ENCODE data around the gene GLT1D1. TPM values are rescaled to one million over a fixed set of nuclear protein-coding genes. Genes with fewer than 3 reads are reported as not detected.
A peak's percentile ranks its signal among the peaks of the same experiment; 100 is the strongest.

GLT1D1 gene
- total and polyA plus RNA-seq, 8 donors, result 0.13 to 1.3 (median 0.89) TPM; not detected in 4

DNA sequence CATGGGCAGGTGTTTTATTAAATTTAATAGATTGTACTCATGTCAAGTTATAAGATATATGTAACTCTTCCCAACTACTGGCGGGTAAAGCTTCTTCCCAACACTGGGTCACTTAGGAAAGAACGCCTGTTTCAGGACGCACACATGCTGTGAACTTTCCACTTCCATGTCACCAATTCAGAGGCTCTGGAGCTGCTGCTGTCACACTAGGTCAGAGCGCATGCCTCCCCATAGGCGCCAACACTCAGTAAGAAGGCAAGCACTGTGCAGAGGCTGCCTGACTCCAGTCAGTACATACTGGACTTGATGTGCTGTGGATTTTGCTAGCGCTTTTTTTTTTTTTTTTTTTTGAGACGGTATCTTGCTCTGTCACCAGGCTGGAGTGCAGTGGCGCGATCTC lies 46.7 kb upstream of the GLT1D1 start:
- intact Hi-C loops (cut with DNase I; ENCODE audit: low total_unique reads), result no loop called here
- TF ChIP-seq POLR2A (IDR thresholded peaks at IDR 0.05) (no peak), POLR2AphosphoS5 (IDR thresholded peaks at IDR 0.05) (no peak), EP300 (IDR thresholded peaks at IDR 0.05) (no peak)
- TF ChIP-seq, protein P1, sequence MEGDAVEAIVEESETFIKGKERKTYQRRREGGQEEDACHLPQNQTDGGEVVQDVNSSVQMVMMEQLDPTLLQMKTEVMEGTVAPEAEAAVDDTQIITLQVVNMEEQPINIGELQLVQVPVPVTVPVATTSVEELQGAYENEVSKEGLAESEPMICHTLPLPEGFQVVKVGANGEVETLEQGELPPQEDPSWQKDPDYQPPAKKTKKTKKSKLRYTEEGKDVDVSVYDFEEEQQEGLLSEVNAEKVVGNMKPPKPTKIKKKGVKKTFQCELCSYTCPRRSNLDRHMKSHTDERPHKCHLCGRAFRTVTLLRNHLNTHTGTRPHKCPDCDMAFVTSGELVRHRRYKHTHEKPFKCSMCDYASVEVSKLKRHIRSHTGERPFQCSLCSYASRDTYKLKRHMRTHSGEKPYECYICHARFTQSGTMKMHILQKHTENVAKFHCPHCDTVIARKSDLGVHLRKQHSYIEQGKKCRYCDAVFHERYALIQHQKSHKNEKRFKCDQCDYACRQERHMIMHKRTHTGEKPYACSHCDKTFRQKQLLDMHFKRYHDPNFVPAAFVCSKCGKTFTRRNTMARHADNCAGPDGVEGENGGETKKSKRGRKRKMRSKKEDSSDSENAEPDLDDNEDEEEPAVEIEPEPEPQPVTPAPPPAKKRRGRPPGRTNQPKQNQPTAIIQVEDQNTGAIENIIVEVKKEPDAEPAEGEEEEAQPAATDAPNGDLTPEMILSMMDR (IDR thresholded peaks at IDR 0.05), result no peak
- H3K4me1 ChIP-seq, result peaks cover 4 to 33% (median 17%) of the 10 kb centered on the region in 4 donors
- H3K9me3 ChIP-seq, result peaks cover 0 to 5% (median 0%) of the 10 kb centered on the region in 4 donors
- H3K27ac ChIP-seq, result no peak overlapping the region
- no peak overlapping the region for H3K4me3 ChIP-seq
- DNase-seq, result no peak
- 81 to 95% (median 86%) methylated on average over 8 to 9 of the region's 9 CpGs for WGBS, 5 donors
- H3K27me3 ChIP-seq, result no peaks in the 10 kb centered on the region
- peaks cover 15 to 70% (median 62%) of the 10 kb centered on the region in 4 donors for H3K36me3 ChIP-seq

DNA sequence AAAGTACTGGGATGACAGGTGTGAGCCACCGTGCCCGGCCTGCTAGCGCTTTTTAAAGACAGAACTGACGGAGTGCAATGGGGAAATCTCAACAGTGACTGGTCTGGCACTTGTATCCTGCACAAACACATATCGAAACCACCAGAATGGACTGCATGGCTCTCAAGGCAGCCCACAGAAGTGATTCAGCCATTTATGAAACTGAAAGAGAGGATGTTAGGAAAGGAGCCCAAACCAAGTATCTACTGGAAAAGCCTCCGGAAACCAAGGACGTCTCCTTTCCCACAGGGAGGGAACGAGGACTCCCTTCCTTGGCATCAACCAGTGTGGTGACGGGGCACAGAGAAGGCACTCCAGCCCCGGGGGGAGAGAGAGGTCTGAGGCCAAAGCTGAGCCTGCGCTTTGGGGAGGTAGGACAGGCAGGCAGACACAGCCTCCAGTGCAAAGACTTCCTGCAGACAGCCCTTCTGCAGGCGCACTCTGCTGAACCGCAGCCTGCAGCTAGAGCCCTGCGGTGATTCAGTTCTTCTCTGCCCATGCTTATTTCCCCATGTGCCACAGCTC lies 46.0 kb upstream of the GLT1D1 start:
- no peak overlapping the region for H3K4me3 ChIP-seq
- TF ChIP-seq, protein P1 (IDR thresholded peaks at IDR 0.05), result no peak
- TF ChIP-seq POLR2AphosphoS5 (IDR thresholded peaks at IDR 0.05) (no peak), EP300 (IDR thresholded peaks at IDR 0.05) (no peak), POLR2A (IDR thresholded peaks at IDR 0.05) (no peak)
- no peaks in the 10 kb centered on the region for H3K27me3 ChIP-seq
- DNase-seq, result no peak
- H3K27ac ChIP-seq, result peak overlapping the region in 1 of 5 donors; percentile 13
- WGBS, 5 donors, result 84 to 95% (median 93%) methylated on average over 14 of the region's 14 CpGs
- H3K4me1 ChIP-seq, result peaks cover 4 to 32% (median 17%) of the 10 kb centered on the region in 4 donors
- H3K36me3 ChIP-seq, result peaks cover 15 to 71% (median 61%) of the 10 kb centered on the region in 4 donors
- peaks cover 0 to 5% (median 0%) of the 10 kb centered on the region in 4 donors for H3K9me3 ChIP-seq
- intact Hi-C loops (cut with DNase I; ENCODE audit: low total_unique reads), result no loop called here

DNA sequence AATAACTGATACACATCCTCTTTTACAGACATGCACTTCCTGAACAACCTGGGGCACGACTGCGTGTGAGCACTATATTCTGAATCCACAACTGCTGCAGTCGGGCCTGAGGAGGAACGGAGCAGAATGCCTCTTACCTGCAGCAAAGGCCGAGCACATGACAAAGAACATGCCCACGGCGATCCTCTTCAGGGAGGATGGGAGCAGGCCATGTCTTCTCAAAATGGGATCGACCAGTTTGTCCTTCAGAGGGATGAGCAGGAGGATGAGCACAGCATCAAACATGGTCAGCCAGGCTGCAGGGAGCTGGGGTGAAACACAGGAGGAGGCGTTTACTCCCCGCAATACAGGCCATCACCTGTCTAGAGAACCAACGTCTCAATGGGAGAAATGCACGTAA lies 44.6 kb upstream of the GLT1D1 start:
- intact Hi-C loops (cut with DNase I; ENCODE audit: low total_unique reads), result no loop called here
- no peak overlapping the region for H3K4me3 ChIP-seq
- H3K27ac ChIP-seq, result no peak overlapping the region
- TF ChIP-seq POLR2AphosphoS5 (IDR thresholded peaks at IDR 0.05) (no peak), EP300 (IDR thresholded peaks at IDR 0.05) (no peak), POLR2A (IDR thresholded peaks at IDR 0.05) (no peak)
- TF ChIP-seq, protein P1 (IDR thresholded peaks at IDR 0.05), result no peak
- WGBS, 5 donors, result 83 to 93% (median 89%) methylated on average over 12 of the region's 12 CpGs
- H3K4me1 ChIP-seq, result peaks cover 4 to 34% (median 17%) of the 10 kb centered on the region in 4 donors
- peaks cover 0 to 5% (median 0%) of the 10 kb centered on the region in 4 donors for H3K9me3 ChIP-seq
- peaks cover 15 to 66% (median 62%) of the 10 kb centered on the region in 4 donors for H3K36me3 ChIP-seq
- DNase-seq, result peak in 1 of 2 donors; percentile 7
- no peaks in the 10 kb centered on the region for H3K27me3 ChIP-seq

DNA sequence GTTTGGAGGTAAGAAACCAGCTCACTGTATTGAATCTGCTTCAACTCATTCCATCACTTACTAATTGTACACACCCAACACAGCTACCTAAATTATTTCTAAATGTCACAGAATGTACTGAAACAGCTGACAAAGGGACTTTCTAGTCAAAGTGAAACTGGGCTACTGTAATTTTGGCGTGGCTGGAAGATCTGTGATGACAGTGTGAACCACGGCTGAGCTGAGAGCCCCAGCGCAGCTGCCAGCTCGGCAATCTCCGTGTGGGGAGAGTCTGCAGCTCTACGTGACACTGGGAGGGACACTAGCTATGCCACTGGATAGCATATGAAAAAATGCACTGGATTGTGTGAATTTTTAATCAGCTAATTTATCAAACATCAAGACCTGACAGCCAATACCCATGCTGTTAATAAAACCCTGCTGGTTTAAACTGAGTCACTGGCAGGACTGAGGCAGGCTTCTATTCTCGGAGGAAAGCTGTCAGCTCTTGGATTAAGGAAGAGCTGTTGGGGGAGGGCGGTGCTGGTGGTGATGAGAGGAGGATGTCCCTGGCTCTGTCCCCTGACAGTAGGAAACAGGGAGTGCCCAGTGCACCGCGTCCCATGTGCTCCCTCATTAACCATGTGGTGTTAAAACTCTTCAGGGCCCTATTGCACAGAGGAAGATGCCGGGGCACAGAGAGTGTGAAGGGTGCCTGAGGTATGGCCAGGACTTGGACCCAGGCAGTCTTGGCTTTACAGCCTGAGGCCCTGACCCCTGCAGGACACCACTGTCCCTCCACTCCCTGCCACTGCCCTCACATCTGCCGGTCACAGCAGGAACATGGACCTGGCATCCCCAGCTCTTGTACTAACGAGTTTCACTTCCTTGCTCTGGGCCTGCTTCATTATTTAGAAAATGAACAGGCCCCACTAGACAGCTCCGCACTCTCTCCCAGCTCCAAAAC lies 42.8 kb upstream of the GLT1D1 start:
- peak in 1 of 2 donors; percentile 38 for DNase-seq
- 64 to 85% (median 72%) methylated on average over 13 to 14 of the region's 14 CpGs for WGBS, 5 donors
- Histone ChIP-seq H3K4me3 (no peak overlapping the region), H3K9me3 (no peaks in the 10 kb centered on the region), H3K36me3 (peaks cover 13 to 60% (median 59%) of the 10 kb centered on the region in 4 donors), H3K27ac (peak overlapping the region in 3 of 5 donors; percentile 52 to 73 (median 62)), H3K4me1 (peaks cover 5 to 47% (median 17%) of the 10 kb centered on the region in 4 donors), H3K27me3 (no peaks in the 10 kb centered on the region)
- intact Hi-C loops (cut with DNase I; ENCODE audit: low total_unique reads), result no loop called here
- no peak for TF ChIP-seq POLR2AphosphoS5 (IDR thresholded peaks at IDR 0.05)
- TF ChIP-seq, protein P1 (IDR thresholded peaks at IDR 0.05), result no peak
- TF ChIP-seq EP300 (IDR thresholded peaks at IDR 0.05), result no peak
- no peak for TF ChIP-seq POLR2A (IDR thresholded peaks at IDR 0.05)
